ENCODE data around the gene GPRC6A.

DNA sequence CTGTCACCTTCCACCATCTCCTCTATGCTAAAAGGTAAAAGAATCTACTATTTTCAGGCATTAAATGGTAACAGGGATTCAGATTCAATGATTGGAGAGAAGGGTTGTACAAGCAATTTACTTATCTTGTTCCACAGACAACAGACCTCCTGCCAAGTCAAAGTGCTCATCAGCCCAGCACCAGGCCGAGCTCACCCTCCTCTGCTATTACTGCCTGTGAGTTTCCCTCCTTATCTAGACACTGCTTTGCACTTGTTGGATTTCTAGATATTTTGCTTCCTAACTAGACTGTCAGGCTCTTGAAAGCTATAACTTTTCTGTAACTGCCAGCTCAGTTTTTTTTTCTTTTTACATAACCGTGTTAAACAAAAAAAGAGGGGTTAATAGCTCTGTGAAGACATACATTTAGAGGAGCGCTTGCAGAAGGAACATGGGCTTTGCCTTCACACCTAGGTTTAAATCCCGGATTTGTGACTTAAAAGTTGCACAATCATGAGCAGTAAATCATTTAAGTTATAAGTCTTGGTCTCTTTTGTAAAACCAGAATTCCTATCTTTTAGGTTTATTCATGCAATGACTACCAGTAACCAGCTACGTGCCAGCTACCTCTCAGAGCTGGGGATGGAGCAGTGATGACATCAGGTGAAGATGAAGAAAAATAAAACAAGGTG lies 62.2 kb downstream of the GPRC6A start:
- TF ChIP-seq POLR2AphosphoS5 (IDR thresholded peaks at IDR 0.05; ENCODE audit: low read length) (no peak), ZNF384 (IDR thresholded peaks at IDR 0.05; ENCODE audit: borderline replicate concordance, low read depth, low read length) (no peak), CTCF (IDR thresholded peaks at IDR 0.05 in 2 of 3, conservative IDR thresholded peaks at IDR 0.05 in 1 of 3; ENCODE audit: control insufficient read depth in 2 of 3, extremely low read depth in 1 of 3, insufficient read depth in 1 of 3, low read depth in 3 of 3, low read length in 3 of 3) (no peak), USF2 (IDR thresholded peaks at IDR 0.05; ENCODE audit: borderline replicate concordance, low read depth, low read length) (no peak), BRCA1 (IDR thresholded peaks at IDR 0.05; ENCODE audit: low read depth, low read length) (no peak), RAD21 (IDR thresholded peaks at IDR 0.05; ENCODE audit: insufficient read depth, low read depth, low read length) (no peak), SP1 (IDR thresholded peaks at IDR 0.05; ENCODE audit: low read depth, low read length) (no peak), WRNIP1 (IDR thresholded peaks at IDR 0.05; ENCODE audit: borderline replicate concordance, low read depth, low read length) (no peak), JUNB (IDR thresholded peaks at IDR 0.05) (no peak), EGR1 (IDR thresholded peaks at IDR 0.05; ENCODE audit: borderline replicate concordance in 1 of 2, low read depth in 2 of 2, low read length in 2 of 2) (no peak), NBN (IDR thresholded peaks at IDR 0.05) (no peak), EZH2 (IDR thresholded peaks at IDR 0.05; ENCODE audit: borderline replicate concordance, control insufficient read depth, low read depth, low read length) (no peak)
- TF ChIP-seq, protein P1, sequence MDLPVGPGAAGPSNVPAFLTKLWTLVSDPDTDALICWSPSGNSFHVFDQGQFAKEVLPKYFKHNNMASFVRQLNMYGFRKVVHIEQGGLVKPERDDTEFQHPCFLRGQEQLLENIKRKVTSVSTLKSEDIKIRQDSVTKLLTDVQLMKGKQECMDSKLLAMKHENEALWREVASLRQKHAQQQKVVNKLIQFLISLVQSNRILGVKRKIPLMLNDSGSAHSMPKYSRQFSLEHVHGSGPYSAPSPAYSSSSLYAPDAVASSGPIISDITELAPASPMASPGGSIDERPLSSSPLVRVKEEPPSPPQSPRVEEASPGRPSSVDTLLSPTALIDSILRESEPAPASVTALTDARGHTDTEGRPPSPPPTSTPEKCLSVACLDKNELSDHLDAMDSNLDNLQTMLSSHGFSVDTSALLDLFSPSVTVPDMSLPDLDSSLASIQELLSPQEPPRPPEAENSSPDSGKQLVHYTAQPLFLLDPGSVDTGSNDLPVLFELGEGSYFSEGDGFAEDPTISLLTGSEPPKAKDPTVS (IDR thresholded peaks at IDR 0.05; ENCODE audit: low read depth, low read length) = no peak
- TF ChIP-seq, protein P2, sequence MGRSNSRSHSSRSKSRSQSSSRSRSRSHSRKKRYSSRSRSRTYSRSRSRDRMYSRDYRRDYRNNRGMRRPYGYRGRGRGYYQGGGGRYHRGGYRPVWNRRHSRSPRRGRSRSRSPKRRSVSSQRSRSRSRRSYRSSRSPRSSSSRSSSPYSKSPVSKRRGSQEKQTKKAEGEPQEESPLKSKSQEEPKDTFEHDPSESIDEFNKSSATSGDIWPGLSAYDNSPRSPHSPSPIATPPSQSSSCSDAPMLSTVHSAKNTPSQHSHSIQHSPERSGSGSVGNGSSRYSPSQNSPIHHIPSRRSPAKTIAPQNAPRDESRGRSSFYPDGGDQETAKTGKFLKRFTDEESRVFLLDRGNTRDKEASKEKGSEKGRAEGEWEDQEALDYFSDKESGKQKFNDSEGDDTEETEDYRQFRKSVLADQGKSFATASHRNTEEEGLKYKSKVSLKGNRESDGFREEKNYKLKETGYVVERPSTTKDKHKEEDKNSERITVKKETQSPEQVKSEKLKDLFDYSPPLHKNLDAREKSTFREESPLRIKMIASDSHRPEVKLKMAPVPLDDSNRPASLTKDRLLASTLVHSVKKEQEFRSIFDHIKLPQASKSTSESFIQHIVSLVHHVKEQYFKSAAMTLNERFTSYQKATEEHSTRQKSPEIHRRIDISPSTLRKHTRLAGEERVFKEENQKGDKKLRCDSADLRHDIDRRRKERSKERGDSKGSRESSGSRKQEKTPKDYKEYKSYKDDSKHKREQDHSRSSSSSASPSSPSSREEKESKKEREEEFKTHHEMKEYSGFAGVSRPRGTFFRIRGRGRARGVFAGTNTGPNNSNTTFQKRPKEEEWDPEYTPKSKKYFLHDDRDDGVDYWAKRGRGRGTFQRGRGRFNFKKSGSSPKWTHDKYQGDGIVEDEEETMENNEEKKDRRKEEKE (IDR thresholded peaks at IDR 0.05) = no peak
